Embryonic facial prominence (tissue), 1 donor: ENCODE data around the gene CRLF2.
"Not testable (repeated sequence)": the region's sequence is repeated elsewhere in the genome, so short reads cannot be mapped to it uniquely, and the experiment has no call there.

Source experiments
- DNase-seq: peaks from one replicate; pipeline ENCODE4 v3.0.0-alpha.2; 2016; ENCODE audit errors: extremely low spot score

The CRLF2 gene

DNA sequence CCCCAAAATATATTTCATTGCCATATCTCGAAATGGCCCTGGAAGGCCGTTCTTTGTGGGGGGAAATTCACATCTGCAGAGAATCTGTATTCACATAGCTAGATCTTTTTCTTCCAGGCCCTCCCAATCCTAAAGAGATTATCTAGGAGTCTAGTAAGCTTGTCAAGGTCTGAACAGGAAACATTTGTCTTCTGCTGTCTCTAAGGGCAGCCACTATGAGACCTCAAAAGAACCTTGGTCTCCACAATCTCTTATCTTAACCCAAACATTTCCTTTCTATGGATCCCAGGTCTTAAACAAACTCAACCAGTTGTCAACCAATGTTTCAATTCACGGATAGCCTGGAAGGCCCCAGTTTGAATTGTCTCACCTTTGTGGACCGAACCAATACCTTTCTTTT lies 45.0 kb downstream of the CRLF2 start:
- no peak for DNase-seq

DNA sequence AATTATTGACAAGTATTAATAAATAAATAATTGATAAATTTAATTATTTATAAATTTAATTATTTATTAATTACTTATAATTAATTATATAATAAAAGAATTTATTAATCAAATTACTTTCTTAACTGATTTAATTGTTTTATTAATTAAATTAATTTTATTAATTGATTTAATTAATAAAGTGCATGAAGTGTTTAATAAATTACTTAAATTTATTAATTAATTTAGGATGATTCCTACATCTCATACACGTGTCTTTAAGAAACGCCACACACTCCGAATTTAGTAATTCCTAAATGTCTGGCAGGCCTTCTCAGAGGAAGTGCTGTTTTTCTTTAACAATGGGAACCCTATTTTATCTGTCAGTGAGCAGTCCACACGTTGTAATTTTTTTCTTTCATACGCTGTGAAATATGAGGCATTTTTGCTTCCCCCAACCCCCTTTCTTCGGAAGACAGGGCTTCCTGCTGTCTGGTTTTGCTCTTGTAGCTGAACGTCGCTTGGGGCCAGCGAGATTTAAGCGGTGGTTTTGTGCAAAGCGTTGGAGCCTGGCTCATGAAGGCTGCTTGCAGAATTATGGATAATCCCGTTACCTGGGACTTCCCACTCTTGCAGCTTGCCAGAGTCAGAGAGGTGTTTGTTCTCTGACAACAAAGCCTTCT lies 46.8 kb downstream of the CRLF2 start:
- DNase-seq = peak; percentile 28

DNA sequence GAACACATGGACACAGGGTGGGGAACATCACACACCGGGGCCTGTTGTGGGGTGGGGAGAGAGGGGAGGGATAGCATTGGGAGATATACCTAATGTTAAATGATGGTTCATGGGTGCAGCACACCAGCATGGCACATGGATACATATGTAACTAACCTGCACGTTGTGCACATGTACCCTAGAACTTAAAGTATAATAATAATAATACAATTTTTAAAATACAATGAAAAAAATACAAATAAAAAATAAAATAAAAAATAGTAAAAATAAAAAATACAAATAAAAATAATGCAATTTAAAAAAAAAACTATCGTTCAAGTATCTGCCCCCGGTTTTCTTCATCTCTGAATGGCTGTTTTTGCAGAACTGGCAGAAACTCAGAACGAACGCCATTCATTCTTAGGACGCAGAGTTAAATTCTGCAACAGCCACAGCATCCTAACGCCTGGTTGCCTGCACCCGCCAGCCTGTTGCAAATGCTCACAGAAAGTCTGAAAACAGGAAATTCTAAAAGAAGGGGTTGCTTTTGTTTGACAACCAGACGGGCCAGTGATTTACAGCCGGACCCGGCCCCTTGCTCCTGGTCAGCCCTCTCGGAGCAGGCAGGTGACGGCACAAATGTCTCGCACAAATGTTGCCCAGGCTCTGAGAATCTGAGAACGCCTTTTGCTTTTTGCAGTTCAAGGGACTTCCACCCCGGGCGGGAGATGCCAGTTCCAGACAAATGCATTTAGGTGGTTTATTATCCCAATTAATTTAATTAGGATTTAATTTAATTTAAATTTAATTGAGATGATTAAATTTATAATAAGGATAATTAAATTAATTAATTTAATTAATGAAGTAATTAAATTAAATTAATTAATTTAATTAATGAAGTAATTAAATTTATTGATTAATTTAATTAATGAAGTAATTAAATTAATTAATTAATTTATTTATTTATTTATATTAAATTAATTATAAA lies 47.8 kb downstream of the CRLF2 start:
- no peak for DNase-seq

DNA sequence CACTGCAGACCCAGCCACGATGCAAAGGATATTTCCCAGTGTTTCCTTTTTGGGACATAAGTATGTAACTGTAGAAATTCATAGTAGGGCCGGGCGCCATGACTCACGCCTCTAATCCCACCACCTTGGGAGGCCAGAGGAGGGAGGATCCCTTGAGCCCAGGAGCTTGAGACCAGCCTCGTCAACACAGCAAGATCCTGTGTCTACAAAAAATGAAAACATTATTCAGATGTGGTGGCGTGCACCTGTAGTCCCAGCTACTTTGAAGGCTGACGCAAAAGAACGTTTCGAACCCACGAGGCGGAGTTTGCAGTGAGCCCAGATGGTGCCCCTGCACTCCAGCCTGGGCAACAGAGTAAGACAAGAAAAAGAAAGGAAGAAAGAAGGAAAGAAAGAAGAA lies 49.2 kb downstream of the CRLF2 start:
- no peak for DNase-seq

DNA sequence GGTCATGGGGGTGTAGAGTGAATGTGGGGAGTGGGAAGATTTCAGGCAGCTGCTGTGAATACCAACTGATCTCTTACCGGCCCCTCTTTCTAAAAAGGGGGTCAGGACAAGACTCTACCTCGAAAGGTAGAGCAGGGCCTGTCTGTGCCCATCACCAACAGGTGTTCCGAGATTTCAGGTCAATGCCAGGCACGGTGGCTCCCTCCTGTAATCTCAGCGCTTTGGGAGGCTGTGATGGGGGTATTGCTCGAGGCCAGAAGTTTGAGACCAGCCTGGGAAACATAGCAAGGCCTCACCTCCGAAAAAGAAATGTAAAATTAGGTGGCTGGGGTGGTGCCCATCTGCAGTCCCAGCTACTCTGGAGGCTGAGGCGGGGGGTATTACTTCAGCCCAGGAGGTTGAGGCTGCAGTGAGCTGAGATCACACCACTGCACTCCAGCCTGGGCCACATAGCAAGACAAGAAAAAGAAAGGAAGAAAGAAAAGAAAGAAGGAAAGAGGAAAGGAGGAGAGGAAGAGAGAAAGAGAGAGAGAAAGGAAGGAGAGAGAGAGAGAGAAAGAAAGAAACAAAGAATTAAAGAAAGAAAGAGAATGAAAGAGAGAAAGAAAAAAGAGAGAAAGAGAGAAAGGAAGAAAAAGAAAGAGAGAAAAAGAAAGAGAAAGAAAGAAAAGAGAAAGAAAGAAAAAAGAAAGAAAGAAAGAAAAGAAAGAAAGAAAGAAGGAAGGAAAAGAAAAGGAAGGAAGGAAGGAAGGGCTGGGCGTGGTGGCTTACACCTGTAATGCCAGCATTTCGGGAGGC lies 50.1 kb downstream of the CRLF2 start:
- no peak for DNase-seq

DNA sequence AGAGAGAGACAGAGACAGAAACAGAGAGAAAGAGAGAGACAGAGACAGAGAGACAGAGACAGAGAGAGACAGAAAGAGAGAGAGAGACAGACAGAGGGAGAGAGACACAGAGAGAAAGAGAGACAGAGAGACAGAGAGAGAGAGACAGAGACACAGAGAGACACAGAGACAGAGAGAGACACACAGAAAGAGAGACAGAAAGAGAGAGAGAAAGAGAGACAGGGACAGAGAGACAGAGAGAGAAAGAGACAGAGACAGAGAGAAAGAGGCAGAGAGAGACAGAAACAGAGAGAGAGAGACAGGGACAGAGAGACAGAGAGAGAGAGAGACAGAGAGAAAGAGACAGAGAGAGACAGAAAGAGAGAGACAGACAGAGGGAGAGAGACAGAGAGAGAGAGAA lies 52.9 kb downstream of the CRLF2 start:
- DNase-seq = no peak

DNA sequence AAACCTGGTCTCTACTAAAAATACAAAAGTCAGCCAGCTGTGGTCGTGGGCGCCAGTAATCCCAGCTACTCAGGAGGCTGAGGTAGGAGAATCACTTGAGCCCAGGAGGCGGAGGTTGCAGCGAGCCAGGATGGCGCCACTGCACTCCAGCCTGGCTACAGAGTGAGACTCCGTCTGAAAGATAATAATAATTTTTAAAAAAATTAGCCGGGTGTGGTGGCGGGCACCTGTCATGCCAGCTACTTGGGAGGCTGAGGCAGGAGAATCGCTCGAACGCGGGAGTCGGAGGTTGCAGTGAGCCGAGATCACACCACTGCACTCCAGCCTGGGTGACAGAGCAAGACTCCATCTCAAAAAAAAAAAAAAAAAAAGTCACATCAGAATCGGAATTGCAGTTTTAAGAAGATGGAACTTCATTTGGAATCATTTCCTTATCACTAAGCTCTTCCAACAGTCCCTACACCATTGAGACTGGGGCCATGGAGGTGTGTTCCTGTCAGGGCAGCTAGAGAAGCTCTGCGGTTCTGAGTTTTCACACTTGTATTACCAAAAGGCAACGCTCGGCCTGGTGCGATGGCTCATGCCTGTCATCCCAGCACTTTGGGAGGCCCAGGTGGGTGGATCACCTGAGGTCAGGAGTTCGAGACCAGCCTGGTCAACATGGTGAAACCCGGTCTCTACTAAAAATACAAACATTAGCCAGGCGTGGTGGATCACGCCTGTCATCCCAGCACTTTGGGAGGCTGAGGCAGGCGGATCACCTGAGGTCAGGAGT lies 55.6 kb downstream of the CRLF2 start:
- not testable (repeated sequence) for DNase-seq

DNA sequence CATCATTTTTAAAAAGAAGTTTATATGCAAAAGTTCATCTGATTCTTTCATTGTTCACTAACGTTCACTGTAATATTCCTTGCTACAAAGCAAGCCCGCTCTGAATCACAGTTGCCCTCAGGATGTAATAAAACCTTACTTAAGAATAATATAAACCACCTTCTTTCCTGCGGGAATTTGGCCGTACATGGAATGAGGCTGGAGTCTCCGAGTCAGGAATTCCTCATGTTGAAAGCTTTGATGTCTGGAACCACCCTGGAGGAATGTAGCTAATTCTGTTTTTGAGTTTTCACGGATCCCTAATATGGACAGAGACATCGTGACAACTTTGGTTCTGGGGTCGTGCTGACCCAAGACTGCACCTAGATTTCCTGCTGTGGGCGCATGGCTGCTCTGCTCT lies 58.5 kb downstream of the CRLF2 start:
- DNase-seq = no peak

DNA sequence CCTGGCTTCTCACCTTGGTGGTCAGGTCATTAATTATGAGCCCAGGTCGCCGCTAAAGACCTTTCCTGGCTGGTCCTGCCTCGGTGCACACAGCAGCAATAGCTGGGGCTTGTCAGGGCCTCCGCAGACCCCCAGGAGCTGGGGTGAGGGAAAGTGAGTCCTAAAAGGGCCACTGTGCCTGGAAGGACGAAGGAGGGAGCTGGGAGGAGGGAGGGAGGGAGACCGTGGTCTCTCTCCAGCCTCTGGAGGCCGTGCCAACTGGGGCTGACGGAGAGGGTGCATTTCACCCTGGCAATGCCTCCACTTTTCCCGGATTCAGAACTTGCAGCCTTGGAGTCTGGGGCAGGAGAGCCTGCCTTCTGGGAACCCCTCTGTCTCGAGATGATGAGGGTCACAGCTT lies 60.4 kb downstream of the CRLF2 start:
- no peak for DNase-seq

DNA sequence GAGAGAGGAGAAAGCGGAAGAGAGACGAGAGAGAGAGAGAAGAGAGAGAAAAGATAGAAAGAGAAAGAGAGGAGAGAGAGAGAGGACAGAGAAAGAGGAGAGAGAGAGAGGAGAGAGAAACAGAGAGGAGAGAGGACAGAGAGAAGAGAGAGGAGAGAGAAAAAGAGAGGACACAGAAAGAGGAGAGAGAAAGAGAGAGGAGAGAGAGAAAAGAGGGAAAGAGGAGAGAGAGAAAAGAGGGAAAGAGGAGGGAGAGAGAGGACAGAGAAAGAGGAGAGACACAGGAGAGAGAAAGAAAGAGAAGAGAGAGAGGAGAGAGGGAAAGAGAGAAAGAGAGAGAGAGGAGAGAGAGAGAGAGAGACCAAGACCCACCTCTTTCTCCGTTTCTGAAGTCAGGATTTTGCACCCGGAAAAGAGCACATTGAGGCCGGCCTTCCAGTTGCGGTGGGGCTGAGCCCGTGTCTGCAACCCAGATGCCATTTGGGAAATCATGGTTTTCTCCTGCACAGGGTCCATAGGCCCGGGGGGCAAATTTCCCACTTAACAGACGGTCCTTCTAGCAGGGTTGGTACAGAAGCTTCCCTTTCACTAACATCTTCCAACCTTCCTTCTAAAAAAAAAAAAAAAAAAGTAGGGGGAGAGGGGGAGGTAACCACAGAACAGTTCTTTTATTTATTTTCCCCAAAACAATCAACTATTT lies 60.9 kb downstream of the CRLF2 start:
- no peak for DNase-seq

DNA sequence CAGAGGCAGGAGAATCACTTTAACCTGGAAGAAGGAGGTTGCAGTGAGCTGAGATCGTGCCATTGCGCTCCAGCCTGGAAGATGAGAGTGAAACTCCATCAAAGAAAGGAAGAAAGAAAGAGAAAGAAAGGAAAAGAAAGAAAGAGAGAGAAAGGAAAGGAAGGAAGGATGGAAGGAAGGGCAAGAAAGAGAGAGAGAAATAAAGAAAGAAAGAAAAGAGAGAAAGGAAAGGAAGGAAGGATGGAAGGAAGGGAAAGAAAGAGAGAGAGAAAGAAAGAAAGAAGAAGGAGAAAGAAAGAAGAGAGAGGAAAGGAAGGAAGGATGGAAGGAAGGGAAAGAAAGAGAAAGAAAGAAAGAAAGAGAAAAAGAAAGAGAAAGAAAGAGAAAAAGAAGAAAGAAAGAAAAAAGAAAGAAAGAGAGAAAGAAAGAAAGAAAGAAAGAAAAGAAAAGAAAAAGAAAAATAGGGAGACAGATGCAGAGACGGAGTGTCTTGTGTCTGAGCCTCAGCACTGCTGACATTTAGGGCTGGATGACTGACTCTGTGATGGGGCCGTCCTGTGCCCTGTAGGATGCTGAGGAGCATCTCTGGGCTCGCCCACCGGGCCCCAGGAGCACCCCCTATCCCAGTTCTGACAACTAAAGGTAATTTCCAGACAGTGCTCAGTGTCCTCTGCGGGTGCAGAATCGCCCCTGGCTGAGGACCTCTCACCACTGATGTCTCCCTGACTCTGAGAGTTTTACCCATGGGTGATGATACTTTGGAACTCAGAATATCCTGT lies 61.7 kb downstream of the CRLF2 start:
- no peak for DNase-seq

DNA sequence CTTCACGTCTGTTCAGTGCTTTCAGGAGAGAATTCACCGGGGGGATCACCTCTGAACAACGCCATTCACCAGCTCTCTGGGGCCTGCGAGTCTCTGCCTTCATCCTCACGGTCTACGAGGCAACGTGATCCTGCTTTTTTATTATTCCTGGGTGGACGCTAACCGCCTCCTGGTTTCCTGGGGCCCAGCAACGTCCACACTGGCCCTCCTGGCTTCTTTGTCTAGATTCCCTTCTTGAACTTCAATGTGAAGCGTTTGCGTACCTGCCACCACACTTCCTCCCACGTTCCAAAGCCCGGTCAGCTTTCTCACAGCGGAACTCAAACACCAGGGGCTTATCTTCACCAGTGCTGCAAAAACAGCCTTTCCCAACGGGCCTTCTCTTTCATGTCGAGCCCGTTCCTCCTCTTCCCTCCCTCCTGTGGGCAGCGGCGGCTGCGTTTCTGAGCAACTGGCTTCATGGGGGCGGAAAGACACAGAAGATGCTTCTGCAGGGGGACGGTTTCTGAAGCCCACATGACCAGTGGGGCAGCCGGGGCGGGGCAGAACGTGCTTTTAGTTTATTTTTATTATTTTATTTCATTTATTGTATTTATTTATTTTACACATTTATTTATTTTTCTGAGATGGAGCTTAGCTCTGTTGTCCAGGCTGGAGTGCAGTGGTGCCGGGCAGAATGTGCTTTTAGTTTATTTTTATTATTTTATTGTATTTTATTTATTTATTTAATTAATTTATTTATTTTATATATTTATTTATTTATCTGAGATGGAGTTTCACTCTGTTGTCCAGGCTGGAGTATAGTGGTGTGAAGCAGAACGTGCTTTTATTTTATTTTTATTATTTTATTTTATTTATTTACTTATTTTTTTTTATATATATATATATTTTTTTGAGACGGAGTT lies 64.6 kb downstream of the CRLF2 start:
- DNase-seq = no peak

DNA sequence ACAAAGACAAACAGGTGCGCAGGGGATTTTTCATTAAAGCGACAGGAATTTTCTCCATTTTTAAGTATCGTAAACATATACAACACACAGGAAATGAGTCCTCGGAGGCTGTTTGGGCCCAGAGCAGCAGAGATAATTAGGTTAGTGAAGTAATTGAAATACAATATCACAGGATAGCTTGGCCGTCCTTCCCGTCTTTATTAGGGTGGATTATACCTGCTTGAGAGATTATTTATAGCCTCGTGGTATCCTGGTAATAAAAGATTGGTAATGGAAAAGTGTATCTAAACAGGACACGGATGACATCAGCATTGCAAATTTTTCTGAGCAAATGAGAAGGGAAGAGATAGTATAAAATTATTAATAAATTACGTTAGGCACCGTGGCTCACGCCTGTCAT lies 68.2 kb downstream of the CRLF2 start:
- no peak for DNase-seq
